SK-N-SH treated with all-trans-retinoic acid at 6 μM for 48 hours (cell line): Measurements from ENCODE around the gene PON2.

Source experiments
- ATAC-seq: fragments of 200-7000 bp; cut with Tn5 transposase; 3 replicates; pipeline ENCODE4 v1.9.1; 2020; ENCODE audit warnings: mild to moderate bottlenecking, moderate library complexity
- ARNTL ChIP-seq: fragments of 450-650 bp; formaldehyde crosslinking; IDR thresholded peaks from 2 replicates; pipeline ENCODE4 v1.5.0; 2020; ENCODE audit warnings: low read depth, mild to moderate bottlenecking, moderate library complexity, borderline replicate concordance
- CSDC2 ChIP-seq: fragments of 250-450 bp; sonication (Bioruptor Pico); IDR thresholded peaks from 2 replicates; pipeline ENCODE4 v1.5.0; 2020; ENCODE audit warnings: mild to moderate bottlenecking, moderate library complexity
- ESRRG ChIP-seq: fragments of 250-450 bp; sonication (Bioruptor Pico); IDR thresholded peaks from 2 replicates; pipeline ENCODE4 v1.6.1; 2021; ENCODE audit warnings: mild to moderate bottlenecking
- GLIS3 ChIP-seq: fragments of 250-450 bp; sonication (Bioruptor Pico); IDR thresholded peaks from 2 replicates; pipeline ENCODE4 v1.5.0; 2020; ENCODE audit warnings: mild to moderate bottlenecking, moderate library complexity
- ISL1 ChIP-seq: fragments of 250-450 bp; sonication (Bioruptor Pico); IDR thresholded peaks from 2 replicates; pipeline ENCODE4 v2.1.2; 2022; ENCODE audit warnings: mild to moderate bottlenecking, moderate library complexity
- OSR1 ChIP-seq: fragments of 250-450 bp; sonication (Bioruptor Pico); IDR thresholded peaks from 2 replicates; pipeline ENCODE4 v1.8.0; 2022; ENCODE audit warnings: moderate library complexity, mild to moderate bottlenecking, inconsistent platforms
- PPARA ChIP-seq: fragments of 250-450 bp; sonication (Bioruptor Pico); IDR thresholded peaks from 2 replicates; pipeline ENCODE4 v1.5.0; 2020; ENCODE audit warnings: mild to moderate bottlenecking, borderline replicate concordance
- SNAI2 ChIP-seq: fragments of 250-450 bp; sonication (Bioruptor Pico); IDR thresholded peaks from 2 replicates; pipeline ENCODE4 v1.5.0; 2020; ENCODE audit warnings: mild to moderate bottlenecking, moderate library complexity
- TCF4 ChIP-seq: fragments of 250-450 bp; sonication (Bioruptor Pico); IDR thresholded peaks from 2 replicates; pipeline ENCODE4 v1.8.0; 2021; ENCODE audit warnings: mild to moderate bottlenecking, moderate library complexity, borderline replicate concordance
- ZC3H10 ChIP-seq: fragments of 250-450 bp; sonication (Bioruptor Pico); IDR thresholded peaks from 2 replicates; pipeline ENCODE4 v1.5.1; 2021; ENCODE audit warnings: mild to moderate bottlenecking, moderate library complexity
- ZNF70 ChIP-seq: fragments of 450-650 bp; formaldehyde crosslinking; IDR thresholded peaks from 2 replicates; pipeline ENCODE4 v1.5.0; 2020; ENCODE audit warnings: mild to moderate bottlenecking, moderate library complexity
- TF ChIP-seq, protein P1 (sequence below): fragments of 250-450 bp; sonication (Bioruptor Pico); IDR thresholded peaks from 2 replicates; pipeline ENCODE4 v1.5.1; 2020; ENCODE audit warnings: low read depth, mild to moderate bottlenecking, moderate library complexity
- TF ChIP-seq, protein P2 (sequence below): fragments of 250-450 bp; sonication (Bioruptor Pico); IDR thresholded peaks from 2 replicates; pipeline ENCODE4 v1.5.1; 2021; ENCODE audit warnings: mild to moderate bottlenecking, moderate library complexity
- TF ChIP-seq, protein P3 (sequence below): fragments of 250-450 bp; sonication (Bioruptor Pico); IDR thresholded peaks from 2 replicates; pipeline ENCODE4 v1.8.0; 2021; ENCODE audit warnings: low read depth, mild to moderate bottlenecking, moderate library complexity, borderline replicate concordance
- TF ChIP-seq, protein P4 (sequence below): fragments of 250-450 bp; sonication (Bioruptor Pico); IDR thresholded peaks from 2 replicates; pipeline ENCODE4 v1.5.0; 2020; ENCODE audit warnings: mild to moderate bottlenecking, moderate library complexity
- TF ChIP-seq, protein P5 (sequence below): fragments of 250-450 bp; sonication (Bioruptor Pico); IDR thresholded peaks from 2 replicates; pipeline ENCODE4 v1.8.0; 2020; ENCODE audit warnings: mild to moderate bottlenecking, moderate library complexity, borderline replicate concordance

PON2 gene

DNA sequence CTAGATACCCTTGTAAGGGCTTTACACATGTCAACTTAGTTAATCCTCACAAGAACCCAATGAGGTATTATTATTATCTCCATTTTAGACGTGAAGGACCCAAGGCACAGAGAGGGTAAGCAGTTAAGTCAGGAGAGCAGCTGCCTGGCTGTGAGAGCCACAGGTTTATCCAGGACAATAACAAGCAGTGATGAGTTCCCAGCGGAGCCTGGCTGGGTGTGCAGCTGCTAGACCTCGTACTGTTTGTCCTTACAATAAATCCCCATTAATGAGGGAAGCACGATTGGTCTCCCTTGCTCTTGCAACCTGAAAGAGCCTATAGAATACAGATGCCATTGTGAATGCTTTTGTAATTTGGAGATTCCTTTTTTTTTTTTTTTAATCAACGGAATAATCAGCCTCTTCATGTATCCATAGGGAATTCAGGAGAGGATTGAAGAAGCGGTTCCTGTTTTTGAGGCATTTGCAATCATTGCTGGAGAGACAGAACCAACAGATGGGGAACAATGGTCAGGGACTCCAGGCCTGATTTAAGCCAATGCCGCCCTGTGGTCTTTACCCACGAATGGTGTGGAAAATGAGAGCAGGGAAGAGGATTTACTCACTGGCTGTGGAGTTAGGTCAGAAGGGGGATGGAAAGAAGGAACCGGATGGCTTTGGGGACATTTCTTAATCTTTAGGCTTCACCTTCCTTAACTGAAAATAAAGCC lies 38.6 kb upstream of the PON2 start:
- TF ChIP-seq ZC3H10 (CRISPR knock-in tag) (no peak), ISL1 (CRISPR knock-in tag) (no peak), CSDC2 (CRISPR knock-in tag) (no peak), SNAI2 (CRISPR knock-in tag) (no peak), OSR1 (CRISPR knock-in tag) (no peak), PPARA (CRISPR knock-in tag) (no peak), GLIS3 (no peak)
- TF ChIP-seq, protein P1, sequence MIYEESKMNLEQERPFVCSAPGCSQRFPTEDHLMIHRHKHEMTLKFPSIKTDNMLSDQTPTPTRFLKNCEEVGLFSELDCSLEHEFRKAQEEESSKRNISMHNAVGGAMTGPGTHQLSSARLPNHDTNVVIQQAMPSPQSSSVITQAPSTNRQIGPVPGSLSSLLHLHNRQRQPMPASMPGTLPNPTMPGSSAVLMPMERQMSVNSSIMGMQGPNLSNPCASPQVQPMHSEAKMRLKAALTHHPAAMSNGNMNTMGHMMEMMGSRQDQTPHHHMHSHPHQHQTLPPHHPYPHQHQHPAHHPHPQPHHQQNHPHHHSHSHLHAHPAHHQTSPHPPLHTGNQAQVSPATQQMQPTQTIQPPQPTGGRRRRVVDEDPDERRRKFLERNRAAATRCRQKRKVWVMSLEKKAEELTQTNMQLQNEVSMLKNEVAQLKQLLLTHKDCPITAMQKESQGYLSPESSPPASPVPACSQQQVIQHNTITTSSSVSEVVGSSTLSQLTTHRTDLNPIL (CRISPR knock-in tag), result no peak
- TF ChIP-seq, protein P2, sequence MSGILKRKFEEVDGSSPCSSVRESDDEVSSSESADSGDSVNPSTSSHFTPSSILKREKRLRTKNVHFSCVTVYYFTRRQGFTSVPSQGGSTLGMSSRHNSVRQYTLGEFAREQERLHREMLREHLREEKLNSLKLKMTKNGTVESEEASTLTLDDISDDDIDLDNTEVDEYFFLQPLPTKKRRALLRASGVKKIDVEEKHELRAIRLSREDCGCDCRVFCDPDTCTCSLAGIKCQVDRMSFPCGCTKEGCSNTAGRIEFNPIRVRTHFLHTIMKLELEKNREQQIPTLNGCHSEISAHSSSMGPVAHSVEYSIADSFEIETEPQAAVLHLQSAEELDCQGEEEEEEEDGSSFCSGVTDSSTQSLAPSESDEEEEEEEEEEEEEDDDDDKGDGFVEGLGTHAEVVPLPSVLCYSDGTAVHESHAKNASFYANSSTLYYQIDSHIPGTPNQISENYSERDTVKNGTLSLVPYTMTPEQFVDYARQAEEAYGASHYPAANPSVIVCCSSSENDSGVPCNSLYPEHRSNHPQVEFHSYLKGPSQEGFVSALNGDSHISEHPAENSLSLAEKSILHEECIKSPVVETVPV (CRISPR knock-in tag), result no peak
- TF ChIP-seq, protein P3, sequence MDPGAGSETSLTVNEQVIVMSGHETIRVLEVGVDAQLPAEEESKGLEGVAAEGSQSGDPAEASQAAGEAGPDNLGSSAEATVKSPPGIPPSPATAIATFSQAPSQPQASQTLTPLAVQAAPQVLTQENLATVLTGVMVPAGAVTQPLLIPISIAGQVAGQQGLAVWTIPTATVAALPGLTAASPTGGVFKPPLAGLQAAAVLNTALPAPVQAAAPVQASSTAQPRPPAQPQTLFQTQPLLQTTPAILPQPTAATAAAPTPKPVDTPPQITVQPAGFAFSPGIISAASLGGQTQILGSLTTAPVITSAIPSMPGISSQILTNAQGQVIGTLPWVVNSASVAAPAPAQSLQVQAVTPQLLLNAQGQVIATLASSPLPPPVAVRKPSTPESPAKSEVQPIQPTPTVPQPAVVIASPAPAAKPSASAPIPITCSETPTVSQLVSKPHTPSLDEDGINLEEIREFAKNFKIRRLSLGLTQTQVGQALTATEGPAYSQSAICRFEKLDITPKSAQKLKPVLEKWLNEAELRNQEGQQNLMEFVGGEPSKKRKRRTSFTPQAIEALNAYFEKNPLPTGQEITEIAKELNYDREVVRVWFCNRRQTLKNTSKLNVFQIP (CRISPR knock-in tag), result no peak
- TF ChIP-seq, protein P4, sequence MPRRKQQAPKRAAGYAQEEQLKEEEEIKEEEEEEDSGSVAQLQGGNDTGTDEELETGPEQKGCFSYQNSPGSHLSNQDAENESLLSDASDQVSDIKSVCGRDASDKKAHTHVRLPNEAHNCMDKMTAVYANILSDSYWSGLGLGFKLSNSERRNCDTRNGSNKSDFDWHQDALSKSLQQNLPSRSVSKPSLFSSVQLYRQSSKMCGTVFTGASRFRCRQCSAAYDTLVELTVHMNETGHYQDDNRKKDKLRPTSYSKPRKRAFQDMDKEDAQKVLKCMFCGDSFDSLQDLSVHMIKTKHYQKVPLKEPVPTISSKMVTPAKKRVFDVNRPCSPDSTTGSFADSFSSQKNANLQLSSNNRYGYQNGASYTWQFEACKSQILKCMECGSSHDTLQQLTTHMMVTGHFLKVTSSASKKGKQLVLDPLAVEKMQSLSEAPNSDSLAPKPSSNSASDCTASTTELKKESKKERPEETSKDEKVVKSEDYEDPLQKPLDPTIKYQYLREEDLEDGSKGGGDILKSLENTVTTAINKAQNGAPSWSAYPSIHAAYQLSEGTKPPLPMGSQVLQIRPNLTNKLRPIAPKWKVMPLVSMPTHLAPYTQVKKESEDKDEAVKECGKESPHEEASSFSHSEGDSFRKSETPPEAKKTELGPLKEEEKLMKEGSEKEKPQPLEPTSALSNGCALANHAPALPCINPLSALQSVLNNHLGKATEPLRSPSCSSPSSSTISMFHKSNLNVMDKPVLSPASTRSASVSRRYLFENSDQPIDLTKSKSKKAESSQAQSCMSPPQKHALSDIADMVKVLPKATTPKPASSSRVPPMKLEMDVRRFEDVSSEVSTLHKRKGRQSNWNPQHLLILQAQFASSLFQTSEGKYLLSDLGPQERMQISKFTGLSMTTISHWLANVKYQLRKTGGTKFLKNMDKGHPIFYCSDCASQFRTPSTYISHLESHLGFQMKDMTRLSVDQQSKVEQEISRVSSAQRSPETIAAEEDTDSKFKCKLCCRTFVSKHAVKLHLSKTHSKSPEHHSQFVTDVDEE (CRISPR knock-in tag), result no peak
- TF ChIP-seq, protein P5, sequence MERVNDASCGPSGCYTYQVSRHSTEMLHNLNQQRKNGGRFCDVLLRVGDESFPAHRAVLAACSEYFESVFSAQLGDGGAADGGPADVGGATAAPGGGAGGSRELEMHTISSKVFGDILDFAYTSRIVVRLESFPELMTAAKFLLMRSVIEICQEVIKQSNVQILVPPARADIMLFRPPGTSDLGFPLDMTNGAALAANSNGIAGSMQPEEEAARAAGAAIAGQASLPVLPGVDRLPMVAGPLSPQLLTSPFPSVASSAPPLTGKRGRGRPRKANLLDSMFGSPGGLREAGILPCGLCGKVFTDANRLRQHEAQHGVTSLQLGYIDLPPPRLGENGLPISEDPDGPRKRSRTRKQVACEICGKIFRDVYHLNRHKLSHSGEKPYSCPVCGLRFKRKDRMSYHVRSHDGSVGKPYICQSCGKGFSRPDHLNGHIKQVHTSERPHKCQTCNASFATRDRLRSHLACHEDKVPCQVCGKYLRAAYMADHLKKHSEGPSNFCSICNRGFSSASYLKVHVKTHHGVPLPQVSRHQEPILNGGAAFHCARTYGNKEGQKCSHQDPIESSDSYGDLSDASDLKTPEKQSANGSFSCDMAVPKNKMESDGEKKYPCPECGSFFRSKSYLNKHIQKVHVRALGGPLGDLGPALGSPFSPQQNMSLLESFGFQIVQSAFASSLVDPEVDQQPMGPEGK (CRISPR knock-in tag), result no peak
- no peak for ATAC-seq

DNA sequence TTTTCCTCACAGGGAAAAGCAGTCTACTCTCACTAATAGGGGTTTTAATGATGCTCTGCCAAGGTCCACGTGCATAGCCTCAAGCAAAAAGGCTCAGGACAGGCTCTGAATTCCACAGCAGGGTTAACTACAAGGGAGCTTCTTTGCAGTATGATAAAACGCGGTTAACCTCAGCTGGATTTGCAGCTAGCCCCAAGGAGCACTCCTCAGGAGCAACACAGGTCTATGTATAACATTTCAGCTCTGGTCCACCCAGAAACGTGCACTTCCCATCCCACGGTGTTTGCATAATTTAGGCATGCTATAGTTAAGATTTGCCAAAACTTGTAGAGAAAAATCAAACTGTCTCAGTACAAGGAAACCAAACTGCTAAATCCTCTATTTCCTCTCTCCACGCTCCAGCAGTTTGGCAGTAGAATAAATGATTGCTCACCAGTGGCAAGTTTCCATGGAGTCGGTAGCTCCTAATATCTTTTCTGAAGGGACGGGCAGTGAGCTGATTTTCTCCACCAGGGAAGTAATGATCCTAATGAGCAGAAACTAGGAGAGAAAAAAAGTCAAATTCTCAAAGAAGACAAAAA lies 37.8 kb upstream of the PON2 start:
- ATAC-seq, result no peak
- no peak for TF ChIP-seq ZNF70

DNA sequence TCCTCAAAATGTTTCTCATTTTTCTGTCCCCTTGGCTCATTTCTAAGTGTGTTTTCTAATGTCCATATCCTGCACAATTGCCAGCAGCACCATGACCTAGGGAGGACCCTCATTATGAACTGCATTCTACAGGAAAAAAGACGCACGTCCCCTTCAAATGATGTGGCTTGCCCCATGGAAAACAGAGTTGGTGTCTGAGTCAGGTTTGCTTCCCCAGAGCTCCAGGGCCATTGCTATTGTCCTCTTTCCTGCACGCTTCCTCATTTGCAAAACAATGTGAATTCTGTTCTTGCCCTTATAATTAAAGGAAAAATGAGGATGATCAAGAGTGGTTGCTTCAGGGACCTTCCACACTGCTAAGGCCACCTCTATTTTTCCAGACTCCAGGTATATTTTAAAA lies 36.2 kb upstream of the PON2 start:
- TF ChIP-seq ZC3H10 (CRISPR knock-in tag) (no peak), TCF4 (no peak), PPARA (CRISPR knock-in tag) (no peak)
- TF ChIP-seq, protein P2 (CRISPR knock-in tag), result no peak
- ATAC-seq, result no peak

DNA sequence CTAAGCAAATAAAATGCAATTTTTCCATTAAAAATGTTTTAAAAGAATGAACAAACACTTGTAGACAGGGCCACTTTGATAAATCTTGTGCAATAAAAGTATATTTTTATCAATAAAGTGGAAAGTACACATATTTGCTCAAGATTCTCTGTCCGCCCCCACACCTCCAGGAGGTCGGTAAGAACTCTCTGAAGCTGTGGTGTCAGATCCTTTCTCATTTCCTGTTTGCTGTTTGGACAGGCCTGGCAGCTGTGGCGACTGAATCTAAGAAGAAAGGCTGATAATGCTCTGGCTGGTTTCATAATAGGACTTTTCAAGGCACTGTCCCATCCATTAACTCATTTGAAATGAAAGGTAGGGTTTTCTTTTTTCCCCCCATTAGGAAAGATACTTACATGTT lies 35.6 kb upstream of the PON2 start:
- peak; percentile 26; the same call in 1 of the 3 replicates for ATAC-seq
- TF ChIP-seq ISL1 (CRISPR knock-in tag) (no peak), GLIS3 (no peak), ESRRG (CRISPR knock-in tag) (no peak), PPARA (CRISPR knock-in tag) (no peak), ARNTL (CRISPR knock-in tag) (no peak)
- TF ChIP-seq, protein P4 (CRISPR knock-in tag), result no peak
- TF ChIP-seq, protein P2 (CRISPR knock-in tag), result no peak
- TF ChIP-seq, protein P3 (CRISPR knock-in tag), result no peak
